HFF-Myc (cell line): ENCODE data around the gene PAX5.
"Not testable (repeated sequence)": the region's sequence is repeated elsewhere in the genome, so short reads cannot be mapped to it uniquely, and the experiment has no call there.

Source experiments
- DNase-seq: peaks from one replicate; pipeline ENCODE4 v3.0.0-alpha.2; 2011; ENCODE audit warnings: low read depth; ENCODE audit errors: extremely low read depth
- H3K4me3 ChIP-seq: replicated peaks from 2 replicates; pipeline ENCODE4 v1.5.1; 2011; ENCODE audit warnings: low read depth, mild to moderate bottlenecking, control low read depth, low read length
- CTCF ChIP-seq: IDR thresholded peaks from 2 replicates; pipeline ENCODE4 v1.5.1; 2012; ENCODE audit warnings: mild to moderate bottlenecking, low read depth, low read length, control low read depth; ENCODE audit errors: missing control alignments

PAX5 gene

GRCh38 chr9:37062336-37062735, 28.3 kb upstream of the PAX5 start:
- H3K4me3 ChIP-seq, result no peak overlapping the region
- TF ChIP-seq CTCF, result no peak
- DNase-seq, result no peak

- DNase-seq, result no peak
- H3K4me3 ChIP-seq, result no peak overlapping the region
- no peak for TF ChIP-seq CTCF
These were observed 27.7 kb upstream of the PAX5 start for GRCh38 chr9:37061768-37062167.

- no peak for DNase-seq
- no peak for TF ChIP-seq CTCF
- H3K4me3 ChIP-seq, result no peak overlapping the region
These were observed 26.8 kb upstream of the PAX5 start for GRCh38 chr9:37060833-37061232.

- no peak for DNase-seq
- H3K4me3 ChIP-seq, result no peak overlapping the region
- no peak for TF ChIP-seq CTCF
These were observed 22.2 kb upstream of the PAX5 start for GRCh38 chr9:37056046-37056920.

- not testable (repeated sequence) for DNase-seq, H3K4me3 ChIP-seq
These were observed 20.3 kb upstream of the PAX5 start for GRCh38 chr9:37054363-37054720.

GRCh38 chr9:37053684-37054362, 19.8 kb upstream of the PAX5 start:
- no peak for TF ChIP-seq CTCF
- H3K4me3 ChIP-seq, result no peak overlapping the region
- no peak for DNase-seq

- no peak overlapping the region for H3K4me3 ChIP-seq
- no peak for TF ChIP-seq CTCF
- DNase-seq, result no peak
These were observed 12.6 kb upstream of the PAX5 start for GRCh38 chr9:37046683-37047082.
